Measurements from ENCODE around the gene COL7A1.
"Not testable (repeated sequence)": the region's sequence is repeated elsewhere in the genome, so short reads cannot be mapped to it uniquely, and the experiment has no call there.

Gene COL7A1

GRCh38 chr3:48543271-48543866, 51.8 kb downstream of the COL7A1 start:
- no peak for DNase-seq (ENCODE audit: low read depth, low spot score)

GRCh38 chr3:48538451-48538850, 56.7 kb downstream of the COL7A1 start:
- DNase-seq (ENCODE audit: low read depth, low spot score), result no peak

- DNase-seq (ENCODE audit: low read depth, low spot score), result no peak
These were observed 58.3 kb downstream of the COL7A1 start for GRCh38 chr3:48536785-48537184.

- DNase-seq (ENCODE audit: low read depth, low spot score), result no peak
These were observed 59.0 kb downstream of the COL7A1 start for GRCh38 chr3:48536116-48536515.

- no peak for DNase-seq (ENCODE audit: low read depth, low spot score)
These were observed 59.6 kb downstream of the COL7A1 start for GRCh38 chr3:48535578-48535977.

- no peak for DNase-seq (ENCODE audit: low read depth, low spot score)
These were observed 62.2 kb downstream of the COL7A1 start for GRCh38 chr3:48532977-48533337.

GRCh38 chr3:48532271-48532976, 62.7 kb downstream of the COL7A1 start:
- DNase-seq (ENCODE audit: low read depth, low spot score), result no peak

- not testable (repeated sequence) for DNase-seq (ENCODE audit: low read depth, low spot score)
These were observed 64.4 kb downstream of the COL7A1 start for GRCh38 chr3:48530701-48531100.

GRCh38 chr3:48528754-48529153, 66.4 kb downstream of the COL7A1 start:
- DNase-seq (ENCODE audit: low read depth, low spot score), result no peak

- no peak for DNase-seq (ENCODE audit: low read depth, low spot score)
These were observed 67.1 kb downstream of the COL7A1 start for GRCh38 chr3:48528048-48528447.

- no peak for DNase-seq (ENCODE audit: low read depth, low spot score)
These were observed 70.2 kb downstream of the COL7A1 start for GRCh38 chr3:48524970-48525369.

- no peak for DNase-seq (ENCODE audit: low read depth, low spot score)
These were observed 73.5 kb downstream of the COL7A1 start for GRCh38 chr3:48521635-48522034.

- no peak for DNase-seq (ENCODE audit: low read depth, low spot score)
These were observed 75.9 kb downstream of the COL7A1 start for GRCh38 chr3:48519277-48519643.

GRCh38 chr3:48518638-48519276, 76.4 kb downstream of the COL7A1 start:
- no peak for DNase-seq (ENCODE audit: low read depth, low spot score)

- DNase-seq (ENCODE audit: low read depth, low spot score), result no peak
These were observed 77.1 kb downstream of the COL7A1 start for GRCh38 chr3:48518069-48518468.

GRCh38 chr3:48516571-48516970, 78.6 kb downstream of the COL7A1 start:
- no peak for DNase-seq (ENCODE audit: low read depth, low spot score)

GRCh38 chr3:48514431-48515227, 80.5 kb downstream of the COL7A1 start:
- DNase-seq (ENCODE audit: low read depth, low spot score), result peak; percentile 45

Data from ELF-1 (cell line).